ENCODE results near the gene STARD13. TPM values are rescaled to one million over a fixed set of nuclear protein-coding genes. Genes with fewer than 3 reads are reported as not detected.

STARD13 gene
- total RNA-seq, 1 experiment from 2014 or later, result 26.6 TPM

- intact Hi-C loops (cut with micrococcal nuclease), result no loop called here
- POLR2A ChIA-PET (ENCODE audit: unreplicated experiment), result no interaction called here
- Histone ChIP-seq H3F3A (ENCODE audit: low read length, unreplicated experiment) (no peaks in the 10 kb centered on the region), H3K9me2 (replicated peaks; ENCODE audit: low read length) (no peaks in the 10 kb centered on the region), H3K27me3 (ENCODE audit: low read length) (no peaks in the 10 kb centered on the region), H3K4me2 (ENCODE audit: low read length) (no peak overlapping the region), H3K4me3 (ENCODE audit: low read length) (no peak overlapping the region), H3K9ac (ENCODE audit: low read length) (no peak overlapping the region), H3K27ac (ENCODE audit: low read length) (no peak overlapping the region), H4K20me1 (ENCODE audit: low read length) (no peaks in the 10 kb centered on the region), H3K9me3 (ENCODE audit: low read length) (no peaks in the 10 kb centered on the region), H3K36me3 (ENCODE audit: low read depth, low read length) (peaks cover 2% of the 10 kb centered on the region; the same call in 1 of the 2 replicates), H3K79me2 (ENCODE audit: low read length) (0 out of 2 replicates have a peak, but pooled peaks cover 8% of the 10 kb centered on the region), H3K4me1 (ENCODE audit: insufficient read depth, low read length) (no peaks in the 10 kb centered on the region), H2AFZ (ENCODE audit: low read length) (no peak overlapping the region)
- no peak for DNase-seq
- CTCF ChIA-PET, result interaction anchor here (0.6 kb wide), 1 partner anchor 90 kb away, joined by 3 read pairs; no protein-coding TSS in a partner anchor
- ATAC-seq, result no peak
- TF ChIP-seq EZH2 (IDR thresholded peaks at IDR 0.05; ENCODE audit: low read length, unreplicated experiment), result no peak
- no peak for TF ChIP-seq EZH2phosphoT487 (IDR thresholded peaks at IDR 0.05; ENCODE audit: borderline replicate concordance, low read length)
- no peak for TF ChIP-seq CTCF (conservative IDR thresholded peaks at IDR 0.05; ENCODE audit: low read depth, low read length)
- no TSS peak for BruUV-seq (replicated peaks)
Observed at GRCh38 chr13:33321686-33322542, 36.4 kb upstream of the STARD13 start.

GRCh38 chr13:33319859-33320258, 34.3 kb upstream of the STARD13 start:
- CTCF ChIA-PET, result no interaction called here
- DNase-seq (no peak), ATAC-seq (no peak)
- Histone ChIP-seq H3K27ac (ENCODE audit: low read length) (no peak overlapping the region), H4K20me1 (ENCODE audit: low read length) (no peaks in the 10 kb centered on the region), H3K4me3 (ENCODE audit: low read length) (no peak overlapping the region), H2AFZ (ENCODE audit: low read length) (no peak overlapping the region), H3K4me1 (ENCODE audit: insufficient read depth, low read length) (no peaks in the 10 kb centered on the region), H3K4me2 (ENCODE audit: low read length) (no peak overlapping the region), H3K9ac (ENCODE audit: low read length) (no peak overlapping the region), H3K27me3 (ENCODE audit: low read length) (no peaks in the 10 kb centered on the region), H3K9me3 (ENCODE audit: low read length) (no peaks in the 10 kb centered on the region), H3K9me2 (replicated peaks; ENCODE audit: low read length) (no peaks in the 10 kb centered on the region), H3K36me3 (ENCODE audit: low read depth, low read length) (peaks cover 2% of the 10 kb centered on the region; the same call in 1 of the 2 replicates), H3K79me2 (ENCODE audit: low read length) (peaks cover 12% of the 10 kb centered on the region; the same call in 1 of the 2 replicates), H3F3A (ENCODE audit: low read length, unreplicated experiment) (no peaks in the 10 kb centered on the region)
- POLR2A ChIA-PET (ENCODE audit: unreplicated experiment), result no interaction called here
- intact Hi-C loops (cut with micrococcal nuclease), result no loop called here
- TF ChIP-seq EZH2phosphoT487 (IDR thresholded peaks at IDR 0.05; ENCODE audit: borderline replicate concordance, low read length) (no peak), EZH2 (IDR thresholded peaks at IDR 0.05; ENCODE audit: low read length, unreplicated experiment) (no peak), CTCF (conservative IDR thresholded peaks at IDR 0.05; ENCODE audit: low read depth, low read length) (no peak)
- BruUV-seq (replicated peaks), result no TSS peak

GRCh38 chr13:33318744-33319143, 33.2 kb upstream of the STARD13 start:
- no peaks in the 10 kb centered on the region for H3K27me3 ChIP-seq (ENCODE audit: low read length)
- CTCF ChIA-PET, result no interaction called here
- peaks cover 15% of the 10 kb centered on the region; the same call in 1 of the 2 replicates for H3K79me2 ChIP-seq (ENCODE audit: low read length)
- H4K20me1 ChIP-seq (ENCODE audit: low read length), result no peaks in the 10 kb centered on the region
- H3K9ac ChIP-seq (ENCODE audit: low read length), result no peak overlapping the region
- DNase-seq, result no peak
- no TSS peak for BruUV-seq (replicated peaks)
- intact Hi-C loops (cut with micrococcal nuclease), result no loop called here
- no peaks in the 10 kb centered on the region for H3K9me2 ChIP-seq (replicated peaks; ENCODE audit: low read length)
- no peak overlapping the region for H2AFZ ChIP-seq (ENCODE audit: low read length)
- no peak for TF ChIP-seq EZH2phosphoT487 (IDR thresholded peaks at IDR 0.05; ENCODE audit: borderline replicate concordance, low read length)
- TF ChIP-seq EZH2 (IDR thresholded peaks at IDR 0.05; ENCODE audit: low read length, unreplicated experiment), result no peak
- TF ChIP-seq CTCF (conservative IDR thresholded peaks at IDR 0.05; ENCODE audit: low read depth, low read length), result no peak
- no peaks in the 10 kb centered on the region for H3F3A ChIP-seq (ENCODE audit: low read length, unreplicated experiment)
- no peaks in the 10 kb centered on the region for H3K4me1 ChIP-seq (ENCODE audit: insufficient read depth, low read length)
- no peak for ATAC-seq
- no peak overlapping the region for H3K4me2 ChIP-seq (ENCODE audit: low read length)
- H3K4me3 ChIP-seq (ENCODE audit: low read length), result no peak overlapping the region
- H3K36me3 ChIP-seq (ENCODE audit: low read depth, low read length), result peaks cover 2% of the 10 kb centered on the region; the same call in 1 of the 2 replicates
- H3K9me3 ChIP-seq (ENCODE audit: low read length), result no peaks in the 10 kb centered on the region
- peak overlapping the region; percentile 39; the same call in 1 of the 2 replicates for H3K27ac ChIP-seq (ENCODE audit: low read length)
- POLR2A ChIA-PET (ENCODE audit: unreplicated experiment), result no interaction called here
